ENCODE results near the gene BGN.

The BGN gene

GRCh38 chrX:153538424-153538823 lies 43.6 kb downstream of the BGN start:
- TF ChIP-seq, protein P1, sequence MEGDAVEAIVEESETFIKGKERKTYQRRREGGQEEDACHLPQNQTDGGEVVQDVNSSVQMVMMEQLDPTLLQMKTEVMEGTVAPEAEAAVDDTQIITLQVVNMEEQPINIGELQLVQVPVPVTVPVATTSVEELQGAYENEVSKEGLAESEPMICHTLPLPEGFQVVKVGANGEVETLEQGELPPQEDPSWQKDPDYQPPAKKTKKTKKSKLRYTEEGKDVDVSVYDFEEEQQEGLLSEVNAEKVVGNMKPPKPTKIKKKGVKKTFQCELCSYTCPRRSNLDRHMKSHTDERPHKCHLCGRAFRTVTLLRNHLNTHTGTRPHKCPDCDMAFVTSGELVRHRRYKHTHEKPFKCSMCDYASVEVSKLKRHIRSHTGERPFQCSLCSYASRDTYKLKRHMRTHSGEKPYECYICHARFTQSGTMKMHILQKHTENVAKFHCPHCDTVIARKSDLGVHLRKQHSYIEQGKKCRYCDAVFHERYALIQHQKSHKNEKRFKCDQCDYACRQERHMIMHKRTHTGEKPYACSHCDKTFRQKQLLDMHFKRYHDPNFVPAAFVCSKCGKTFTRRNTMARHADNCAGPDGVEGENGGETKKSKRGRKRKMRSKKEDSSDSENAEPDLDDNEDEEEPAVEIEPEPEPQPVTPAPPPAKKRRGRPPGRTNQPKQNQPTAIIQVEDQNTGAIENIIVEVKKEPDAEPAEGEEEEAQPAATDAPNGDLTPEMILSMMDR (IDR thresholded peaks at IDR 0.05; ENCODE audit: low read depth, low read length) = no peak
- DNase-seq (ENCODE audit: extremely low read depth, low read depth) = no peak

DNA sequence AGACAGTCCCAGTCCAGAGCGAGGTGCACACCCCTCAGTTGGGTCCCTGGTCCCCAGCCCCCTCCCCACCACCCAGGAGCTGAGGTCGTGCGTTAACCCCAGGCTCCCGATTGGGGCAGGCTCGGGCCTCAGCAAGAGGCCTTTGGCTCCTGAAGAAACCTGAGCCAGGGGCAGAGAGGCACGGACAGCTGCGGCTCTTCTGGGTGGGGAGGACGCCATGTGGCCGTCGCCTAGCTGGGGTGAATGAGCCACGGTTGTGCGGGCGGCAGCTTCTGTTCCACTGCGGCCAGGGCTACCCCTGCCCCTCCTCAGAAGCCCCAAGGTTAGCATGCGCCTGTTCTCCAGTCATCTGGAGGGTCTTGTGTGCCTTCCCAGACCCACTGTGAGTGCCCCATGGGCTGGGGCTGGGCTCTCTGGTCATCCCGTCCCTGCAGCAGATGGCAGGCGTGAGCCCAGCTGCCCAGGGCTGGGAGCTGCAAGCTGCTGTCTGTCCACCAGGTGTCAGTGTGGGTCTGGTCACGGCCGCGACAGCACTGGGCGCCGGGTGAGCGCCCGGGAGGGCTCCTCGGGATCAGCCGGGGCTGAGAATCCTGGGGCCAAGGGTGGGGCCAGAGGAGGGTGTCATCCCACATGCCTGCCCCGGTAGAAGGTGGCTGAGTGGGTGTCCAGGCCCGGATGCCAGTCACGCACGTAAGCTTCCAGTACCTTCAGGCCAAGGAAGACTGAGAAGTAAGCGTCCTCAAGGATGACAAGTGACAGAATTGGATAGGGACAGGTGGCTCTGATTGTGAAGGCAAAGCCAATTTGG lies 44.6 kb downstream of the BGN start:
- TF ChIP-seq, protein P1 (IDR thresholded peaks at IDR 0.05; ENCODE audit: low read depth, low read length) = peak; percentile 89
- DNase-seq (ENCODE audit: extremely low read depth, low read depth) = peak; percentile 4

DNA sequence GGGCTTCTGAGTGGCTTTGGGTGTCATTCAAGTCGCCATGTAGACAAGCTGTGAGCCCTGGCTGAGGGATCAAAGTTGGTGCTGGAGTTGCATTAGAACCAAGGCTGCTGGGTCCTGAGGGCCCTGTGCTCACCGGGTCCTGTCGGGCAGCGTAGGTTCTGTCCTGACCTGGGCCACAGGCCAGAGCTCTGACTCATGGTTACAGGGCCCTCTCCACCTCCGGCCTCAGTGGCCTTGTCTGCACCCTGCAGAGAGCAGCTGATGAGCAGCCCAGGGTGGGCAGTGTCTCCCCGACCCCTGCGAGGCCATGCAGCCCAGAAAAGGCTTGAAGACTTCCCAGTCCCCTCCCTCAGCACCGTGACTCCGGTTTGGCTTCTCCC lies 45.2 kb downstream of the BGN start:
- DNase-seq (ENCODE audit: extremely low read depth, low read depth) = no peak
- TF ChIP-seq, protein P1 (IDR thresholded peaks at IDR 0.05; ENCODE audit: low read depth, low read length) = no peak

DNA sequence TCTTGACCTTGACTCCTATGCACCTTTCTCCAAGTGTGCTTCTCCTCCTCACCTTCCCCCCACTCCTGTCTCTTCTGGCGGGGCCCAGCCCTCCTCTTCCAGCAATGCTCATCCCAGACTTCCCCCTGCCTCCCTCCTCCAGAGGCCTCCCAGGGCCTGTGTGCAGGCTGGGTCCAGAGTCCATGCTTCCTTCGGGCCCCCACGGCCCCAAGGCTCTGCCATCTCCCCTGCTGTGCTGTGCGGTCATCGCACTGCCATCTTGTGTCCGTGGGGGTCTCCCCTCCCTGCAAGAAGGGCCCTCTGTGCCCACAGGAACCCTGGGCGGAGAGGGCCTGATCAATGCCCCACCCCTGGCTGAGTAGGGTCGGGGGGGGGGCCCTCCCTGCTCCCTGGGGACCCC lies 49.9 kb downstream of the BGN start:
- TF ChIP-seq, protein P1 (IDR thresholded peaks at IDR 0.05; ENCODE audit: low read depth, low read length) = no peak
- no peak for DNase-seq (ENCODE audit: extremely low read depth, low read depth)

DNA sequence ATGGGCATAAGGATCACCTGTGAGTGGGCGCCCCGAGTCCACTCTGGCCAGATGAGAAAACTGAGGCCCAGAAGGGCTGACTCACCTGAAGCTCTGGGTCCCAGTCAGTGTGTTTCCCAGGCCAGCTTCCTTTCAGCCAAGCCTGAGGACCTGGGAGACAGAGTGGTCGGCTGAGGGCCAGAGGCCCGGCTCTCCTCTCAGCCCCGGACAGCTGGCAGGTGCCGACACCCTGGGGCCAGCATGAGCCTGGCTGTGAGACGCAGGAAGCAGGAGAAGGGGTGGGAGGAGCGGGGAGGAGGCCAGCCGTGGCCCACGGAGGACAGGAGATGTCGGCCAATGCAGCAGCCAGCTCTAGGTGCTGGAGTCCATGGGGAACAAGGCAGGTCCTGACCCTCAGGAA lies 51.6 kb downstream of the BGN start:
- TF ChIP-seq, protein P1 (IDR thresholded peaks at IDR 0.05; ENCODE audit: low read depth, low read length) = no peak

DNA sequence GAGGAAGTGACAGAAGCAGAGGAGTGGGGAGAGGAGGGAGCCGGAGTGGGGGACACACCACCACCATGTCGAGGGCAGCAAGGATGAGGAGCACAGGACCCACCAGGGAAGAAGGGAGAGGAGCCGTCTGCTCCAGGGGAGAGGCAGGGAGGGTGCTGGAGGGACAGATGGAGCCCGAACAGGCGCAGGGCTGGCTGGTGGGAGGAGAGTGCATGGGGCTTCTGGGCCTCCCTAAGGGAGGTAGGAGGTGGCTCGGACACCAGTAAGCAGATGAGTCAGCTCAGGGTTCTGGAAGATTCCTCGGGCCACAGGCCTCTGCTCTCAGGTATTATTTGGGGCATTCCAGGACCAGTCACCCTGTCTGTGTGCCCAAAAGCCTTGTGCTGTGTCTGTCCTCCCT lies 52.4 kb downstream of the BGN start:
- TF ChIP-seq, protein P1 (IDR thresholded peaks at IDR 0.05; ENCODE audit: low read depth, low read length) = no peak
- DNase-seq (ENCODE audit: extremely low read depth, low read depth) = no peak

More for the DNA sequence above, 51.6 kb downstream of the BGN start:
- no peak for DNase-seq (ENCODE audit: extremely low read depth, low read depth)

DNA sequence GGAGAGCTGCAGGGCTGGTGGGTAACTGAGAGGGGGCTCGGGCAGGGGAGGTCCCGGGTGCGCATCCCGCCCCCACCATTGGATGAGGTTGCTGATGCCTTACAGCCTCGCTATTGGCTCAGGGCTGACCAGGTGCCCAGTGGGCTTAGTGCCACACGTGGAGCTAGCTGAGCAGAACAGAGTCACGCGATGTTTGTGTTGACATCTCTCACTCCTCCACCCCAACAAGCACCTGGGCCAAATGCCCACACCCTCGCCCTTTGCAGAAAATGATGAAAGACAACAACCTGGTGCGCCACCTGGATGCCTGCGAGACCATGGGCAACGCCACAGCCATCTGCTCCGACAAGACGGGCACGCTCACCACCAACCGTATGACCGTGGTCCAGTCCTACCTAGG lies 54.5 kb downstream of the BGN start:
- TF ChIP-seq, protein P1 (IDR thresholded peaks at IDR 0.05; ENCODE audit: low read depth, low read length) = no peak
- DNase-seq (ENCODE audit: extremely low read depth, low read depth) = no peak

All from AG09319 (cell line).